SH-SY5Y (cell line): Measurements from ENCODE around the gene PSRC1.

Source experiments
- GATA2 ChIP-seq: IDR thresholded peaks from 2 replicates; pipeline ENCODE4 v1.6.1; 2011; ENCODE audit warnings: mild to moderate bottlenecking, low read depth, low read length
- GATA3 ChIP-seq: IDR thresholded peaks from 2 replicates; pipeline ENCODE4 v1.6.1; 2011; ENCODE audit warnings: low read depth, mild to moderate bottlenecking, low read length, moderate library complexity

DNA sequence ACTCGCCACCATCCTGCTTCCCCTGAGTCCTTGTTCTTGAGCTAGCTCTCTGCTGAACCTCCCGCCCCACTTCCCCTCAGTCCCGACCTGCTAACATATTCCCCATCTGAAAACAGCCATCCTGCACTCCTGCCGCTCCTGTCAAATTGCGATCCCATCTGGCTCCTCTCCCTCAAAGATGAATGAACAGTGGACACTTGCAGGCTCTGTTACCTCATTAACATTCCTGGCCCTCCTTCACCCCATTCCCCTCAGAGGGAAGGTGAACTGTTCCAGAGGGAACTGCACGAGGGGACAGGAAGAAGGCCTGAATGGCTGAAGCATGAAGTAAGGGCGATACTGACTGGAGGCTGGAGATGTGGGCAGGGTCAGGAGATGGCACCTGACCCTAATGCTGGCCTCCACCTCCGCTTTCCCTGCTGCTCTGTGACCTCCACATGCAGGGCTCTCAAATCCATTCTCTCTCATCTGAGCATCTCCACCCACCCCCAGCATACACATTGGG is 41.1 kb downstream of the PSRC1 start:
- TF ChIP-seq GATA2 (no peak), GATA3 (no peak)
